SK-N-SH treated with all-trans-retinoic acid at 6 μM for 48 hours (cell line): ENCODE measurements around the gene WDR83.

ENCODE experiments used
- ATAC-seq: fragments of 200-7000 bp; cut with Tn5 transposase; 3 replicates; pipeline ENCODE4 v1.9.1; 2020; ENCODE audit warnings: mild to moderate bottlenecking, moderate library complexity
- ARNTL ChIP-seq: fragments of 450-650 bp; formaldehyde crosslinking; IDR thresholded peaks from 2 replicates; pipeline ENCODE4 v1.5.0; 2020; ENCODE audit warnings: low read depth, mild to moderate bottlenecking, moderate library complexity, borderline replicate concordance
- BACH2 ChIP-seq: fragments of 250-450 bp; sonication (Bioruptor Pico); IDR thresholded peaks from 2 replicates; pipeline ENCODE4 v1.9.0; 2021; ENCODE audit warnings: mild to moderate bottlenecking, borderline replicate concordance
- CREB5 ChIP-seq: fragments of 250-450 bp; sonication (Bioruptor Pico); IDR thresholded peaks from 2 replicates; pipeline ENCODE4 v1.5.1; 2020; ENCODE audit warnings: low read depth, mild to moderate bottlenecking, moderate library complexity
- CSDC2 ChIP-seq: fragments of 250-450 bp; sonication (Bioruptor Pico); IDR thresholded peaks from 2 replicates; pipeline ENCODE4 v1.5.0; 2020; ENCODE audit warnings: mild to moderate bottlenecking, moderate library complexity
- CSRNP3 ChIP-seq: fragments of 250-450 bp; sonication (Bioruptor Pico); IDR thresholded peaks from 2 replicates; pipeline ENCODE4 v1.5.1; 2021; ENCODE audit warnings: mild to moderate bottlenecking, moderate library complexity
- ESRRG ChIP-seq: fragments of 250-450 bp; sonication (Bioruptor Pico); IDR thresholded peaks from 2 replicates; pipeline ENCODE4 v1.6.1; 2021; ENCODE audit warnings: mild to moderate bottlenecking
- GLIS3 ChIP-seq: fragments of 250-450 bp; sonication (Bioruptor Pico); IDR thresholded peaks from 2 replicates; pipeline ENCODE4 v1.5.0; 2020; ENCODE audit warnings: mild to moderate bottlenecking, moderate library complexity
- OSR1 ChIP-seq: fragments of 250-450 bp; sonication (Bioruptor Pico); IDR thresholded peaks from 2 replicates; pipeline ENCODE4 v1.8.0; 2022; ENCODE audit warnings: moderate library complexity, mild to moderate bottlenecking, inconsistent platforms
- PATZ1 ChIP-seq: fragments of 250-450 bp; sonication (Bioruptor Pico); IDR thresholded peaks from 2 replicates; pipeline ENCODE4 v1.8.0; 2020; ENCODE audit warnings: mild to moderate bottlenecking, moderate library complexity, borderline replicate concordance
- PPARA ChIP-seq: fragments of 250-450 bp; sonication (Bioruptor Pico); IDR thresholded peaks from 2 replicates; pipeline ENCODE4 v1.5.0; 2020; ENCODE audit warnings: mild to moderate bottlenecking, borderline replicate concordance
- RARB ChIP-seq: fragments of 250-450 bp; sonication (Bioruptor Pico); IDR thresholded peaks from 2 replicates; pipeline ENCODE4 v1.8.0; 2021; ENCODE audit warnings: mild to moderate bottlenecking, moderate library complexity
- SNAI2 ChIP-seq: fragments of 250-450 bp; sonication (Bioruptor Pico); IDR thresholded peaks from 2 replicates; pipeline ENCODE4 v1.5.0; 2020; ENCODE audit warnings: mild to moderate bottlenecking, moderate library complexity
- TCF4 ChIP-seq: fragments of 250-450 bp; sonication (Bioruptor Pico); IDR thresholded peaks from 2 replicates; pipeline ENCODE4 v1.8.0; 2021; ENCODE audit warnings: mild to moderate bottlenecking, moderate library complexity, borderline replicate concordance
- TSHZ2 ChIP-seq: fragments of 250-450 bp; sonication (Bioruptor Pico); IDR thresholded peaks from 2 replicates; pipeline ENCODE4 v1.5.0; 2020; ENCODE audit warnings: mild to moderate bottlenecking, moderate library complexity
- ZC3H10 ChIP-seq: fragments of 250-450 bp; sonication (Bioruptor Pico); IDR thresholded peaks from 2 replicates; pipeline ENCODE4 v1.5.1; 2021; ENCODE audit warnings: mild to moderate bottlenecking, moderate library complexity
- ZFP30 ChIP-seq: fragments of 450-650 bp; formaldehyde crosslinking; IDR thresholded peaks from 2 replicates; pipeline ENCODE4 v1.5.0; 2022; ENCODE audit warnings: mild to moderate bottlenecking, moderate library complexity
- ZNF565 ChIP-seq: fragments of 450-650 bp; formaldehyde crosslinking; conservative IDR thresholded peaks from 2 replicates; pipeline ENCODE4 v1.5.0; 2020; ENCODE audit warnings: low read depth, mild to moderate bottlenecking, moderate library complexity
- ZNF70 ChIP-seq: fragments of 450-650 bp; formaldehyde crosslinking; IDR thresholded peaks from 2 replicates; pipeline ENCODE4 v1.5.0; 2020; ENCODE audit warnings: mild to moderate bottlenecking, moderate library complexity
- ZNF8 ChIP-seq: fragments of 450-650 bp; formaldehyde crosslinking; IDR thresholded peaks from 2 replicates; pipeline ENCODE4 v1.5.0; 2020; ENCODE audit warnings: mild to moderate bottlenecking, moderate library complexity

The WDR83 gene

DNA sequence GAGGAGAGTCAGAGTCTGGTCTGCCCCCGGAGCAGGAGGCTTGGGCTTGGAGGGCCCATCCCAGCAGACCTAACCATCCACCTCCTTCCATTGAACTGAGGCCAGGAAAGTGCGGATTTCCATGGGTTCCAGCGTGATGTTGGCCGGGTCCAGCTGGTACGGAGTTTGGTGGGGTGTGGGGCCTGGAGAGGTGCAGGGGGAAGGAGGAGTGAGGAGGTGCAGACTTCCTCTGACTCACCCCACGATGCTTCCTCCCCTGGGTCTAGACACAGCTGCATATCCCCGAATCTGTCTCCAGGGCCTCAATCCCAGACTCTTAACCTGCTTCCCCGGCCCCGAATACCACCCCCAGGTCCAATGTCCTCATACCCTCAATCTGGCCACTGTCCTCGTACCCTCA, 20.1 kb upstream of the WDR83 start:
- TF ChIP-seq ZC3H10 (CRISPR knock-in tag) (no peak), SNAI2 (CRISPR knock-in tag) (no peak), BACH2 (no peak), ZNF565 (CRISPR knock-in tag) (no peak), OSR1 (CRISPR knock-in tag) (no peak), TCF4 (CRISPR knock-in tag) (no peak), PATZ1 (CRISPR knock-in tag) (no peak), CSDC2 (CRISPR knock-in tag) (no peak), CREB5 (CRISPR knock-in tag) (no peak)
- ATAC-seq = no peak

DNA sequence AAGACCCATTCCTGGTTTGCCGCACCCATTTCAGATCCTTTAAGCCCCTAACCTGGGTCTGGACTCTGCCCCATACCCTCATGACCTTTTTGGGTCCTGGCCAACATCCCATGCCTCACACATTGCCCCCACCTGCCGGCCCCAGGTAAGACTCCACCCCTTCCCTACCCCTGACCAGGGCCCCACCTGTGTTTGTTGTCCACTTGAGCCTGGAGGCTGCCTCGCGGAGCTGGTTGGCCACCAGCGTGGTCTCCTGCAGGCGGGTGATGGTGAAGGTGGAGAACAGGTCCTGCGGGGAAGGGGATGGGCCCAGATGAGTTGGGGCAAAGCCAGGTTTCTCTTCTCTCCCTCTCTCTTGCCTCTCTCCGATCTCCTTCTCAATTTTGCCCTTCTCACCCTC, 19.6 kb upstream of the WDR83 start:
- ATAC-seq = no peak
- TF ChIP-seq CSDC2 (CRISPR knock-in tag) (no peak), BACH2 (no peak), GLIS3 (no peak), ZFP30 (no peak)

DNA sequence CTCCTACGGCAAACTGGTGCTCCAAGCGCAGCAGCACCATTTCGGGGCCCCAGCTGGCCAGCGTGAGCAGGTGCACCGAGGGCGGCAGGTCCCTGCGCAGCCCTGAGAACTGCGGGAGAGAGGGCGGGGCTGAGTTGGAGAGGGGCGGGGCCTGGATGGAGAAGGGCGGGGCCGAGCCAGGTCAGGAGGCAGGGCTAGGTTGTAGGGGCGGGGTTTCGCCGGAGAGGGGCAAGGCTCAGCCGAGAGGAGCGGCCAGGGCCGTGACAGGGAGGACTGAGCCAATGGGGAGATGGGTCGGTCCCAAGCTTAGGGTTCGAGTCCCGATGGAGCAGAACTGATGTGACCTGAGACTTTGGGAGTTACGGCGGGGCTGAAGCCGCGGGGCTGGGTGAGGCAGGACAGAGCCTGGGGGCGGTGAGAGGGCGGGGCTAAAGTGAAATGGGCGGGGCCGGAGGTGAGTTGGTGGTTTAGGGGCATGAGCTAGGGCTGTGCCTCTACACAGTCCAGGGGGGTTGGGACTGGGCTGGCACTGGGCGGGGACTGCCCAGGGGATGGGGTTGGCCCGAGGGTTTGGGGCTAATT, 19.0 kb upstream of the WDR83 start:
- no peak for TF ChIP-seq ARNTL (CRISPR knock-in tag)

DNA sequence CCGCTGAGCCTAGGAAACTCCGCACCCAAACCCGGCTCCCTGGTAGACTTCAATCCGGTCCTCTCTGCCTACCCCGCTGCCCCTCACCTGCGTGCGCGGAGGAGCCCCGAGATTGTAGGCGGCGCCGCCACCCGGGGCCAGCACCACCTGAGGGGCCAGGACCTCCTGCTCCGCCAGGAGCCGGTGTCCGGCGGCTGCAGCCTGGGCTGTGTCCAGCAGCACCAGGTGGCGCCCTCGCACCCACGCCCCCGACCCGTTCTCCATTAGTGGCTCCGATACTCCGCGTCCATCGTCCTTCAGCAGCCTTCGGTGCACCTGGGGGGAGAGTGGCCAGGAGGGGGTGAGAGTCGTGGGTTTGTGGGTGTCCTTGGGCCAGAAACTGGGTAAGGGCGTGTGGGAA, 18.5 kb upstream of the WDR83 start:
- TF ChIP-seq ZC3H10 (CRISPR knock-in tag) = no peak
- no peak for TF ChIP-seq ZNF70 (CRISPR knock-in tag)
- TF ChIP-seq TCF4 (CRISPR knock-in tag) = no peak
- TF ChIP-seq OSR1 (CRISPR knock-in tag) = no peak
- TF ChIP-seq RARB (CRISPR knock-in tag) = no peak
- no peak for TF ChIP-seq ARNTL (CRISPR knock-in tag)
- no peak for TF ChIP-seq CSRNP3
- TF ChIP-seq GLIS3 = no peak
- no peak for TF ChIP-seq CREB5 (CRISPR knock-in tag)
- TF ChIP-seq, all 23 proteins: peak for 0
- peak; percentile 75 for ATAC-seq

More for the DNA sequence above, 19.0 kb upstream of the WDR83 start:
- peak; percentile 77 for ATAC-seq

DNA sequence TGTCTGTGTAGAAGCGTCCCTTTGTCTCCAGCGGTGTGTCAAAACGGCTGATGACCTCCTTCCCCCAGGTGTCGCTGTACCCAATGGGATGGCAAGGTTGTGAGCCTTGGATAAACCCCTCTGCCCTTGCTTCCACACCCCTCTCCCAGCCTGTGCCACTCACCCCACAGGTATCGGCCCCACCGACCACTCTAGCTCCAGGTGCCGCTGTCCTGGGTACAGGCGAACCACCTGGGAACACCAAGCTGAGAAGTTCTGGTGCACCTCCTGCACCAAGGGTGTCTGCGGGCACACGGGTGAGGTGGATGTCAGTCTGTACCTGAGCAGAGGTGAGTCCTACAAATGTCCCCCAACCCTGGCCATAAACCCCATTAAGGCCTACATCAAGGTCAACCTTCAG, 16.7 kb upstream of the WDR83 start:
- ATAC-seq = no peak
- TF ChIP-seq ARNTL (CRISPR knock-in tag) (no peak), GLIS3 (no peak), CREB5 (CRISPR knock-in tag) (no peak), ESRRG (no peak), TSHZ2 (no peak), RARB (CRISPR knock-in tag) (no peak), ZNF70 (CRISPR knock-in tag) (no peak), ZNF8 (no peak), CSRNP3 (no peak), PPARA (no peak)
